Panc1 (cell line): ENCODE results near the gene EOGT. TPM values are rescaled to one million over a fixed set of nuclear protein-coding genes. Genes with fewer than 3 reads are reported as not detected.

Experiments used
- ATAC-seq: fragments of 200-7000 bp; cut with Tn5 transposase; 2 replicates; pipeline ENCODE4 v1.9.1; 2020; ENCODE audit warnings: mild to moderate bottlenecking, moderate library complexity
- BruUV-seq: library from RNA; stranded (reverse); fragments of 400-500 nt; replicated peaks from 2 replicates; lab custom pipeline; 2021; lab: Mats Ljungman, UMichigan
- CTCF ChIA-PET: fragments of 300-600 bp; sonication (Branson Sonifier 250); formaldehyde crosslinking; loops from one replicate; lab custom pipeline; 2022; ENCODE audit warnings: antibody characterized with exemption; lab: Charles Lee
- POLR2A ChIA-PET: fragments of 300-600 bp; sonication (Branson Sonifier 250); formaldehyde crosslinking; loops from one replicate; lab custom pipeline; 2022; ENCODE audit warnings: antibody characterized with exemption; lab: Charles Lee
- DNase-seq: peaks from one replicate; pipeline ENCODE4 v3.0.0-alpha.2; 2010; ENCODE audit warnings: low read depth, low spot score
- H3K27ac ChIP-seq: 2 replicates; pipeline ENCODE4 v1.5.1; 2011; ENCODE audit warnings: mild to moderate bottlenecking, low read length, inconsistent platforms
- H3K27me3 ChIP-seq: fragments of 200-500 bp; sonication (Bioruptor generic); 2 replicates; pipeline ENCODE4 v1.6.0; 2014; ENCODE audit warnings: low read length, inconsistent platforms; ENCODE audit not compliant: control insufficient read depth, insufficient read depth
- H3K36me3 ChIP-seq: fragments of 200-500 bp; sonication (Bioruptor generic); 2 replicates; pipeline ENCODE4 v1.5.1; 2014; ENCODE audit warnings: inconsistent platforms, mild to moderate bottlenecking, low read length, moderate library complexity; ENCODE audit not compliant: control insufficient read depth, insufficient read depth
- H3K4me1 ChIP-seq: 2 replicates; pipeline ENCODE4 v1.5.1; 2011; ENCODE audit warnings: inconsistent platforms, mild to moderate bottlenecking, low read length, moderate library complexity; ENCODE audit not compliant: control insufficient read depth, insufficient read depth
- H3K4me3 ChIP-seq, 2 experiments: 2 replicates each; pipeline ENCODE4 v1.5.1; 2011 to 2012; ENCODE audit warnings: low read depth in 2 of 2, low read length in 2 of 2, mild to moderate bottlenecking in 2 of 2, inconsistent platforms in 1 of 2, moderate library complexity in 1 of 2
- H3K9me3 ChIP-seq: fragments of 200-500 bp; sonication (Bioruptor generic); 2 replicates; pipeline ENCODE4 v1.5.1; 2014; ENCODE audit warnings: low read depth, mild to moderate bottlenecking, inconsistent platforms, low read length, moderate library complexity; ENCODE audit not compliant: control insufficient read depth, insufficient read depth
- CTCF ChIP-seq: fragments of 450-650 bp; IDR thresholded peaks from 2 replicates; pipeline ENCODE4 v1.5.1; 2017; ENCODE audit warnings: mild to moderate bottlenecking
- POLR2AphosphoS5 ChIP-seq: IDR thresholded peaks from 2 replicates; pipeline ENCODE4 v1.6.1; 2012; ENCODE audit warnings: mild to moderate bottlenecking, low read depth, low read length, moderate library complexity
- REST ChIP-seq, 2 experiments: IDR thresholded peaks; 2 replicates each; pipeline ENCODE4 v1.6.1; 2011 to 2012; ENCODE audit warnings: low read depth in 2 of 2, control low read depth in 1 of 2, low read length in 1 of 2, mild to moderate bottlenecking in 1 of 2, moderate library complexity in 1 of 2; ENCODE audit not compliant: insufficient read depth in 1 of 2
- SIN3A ChIP-seq: IDR thresholded peaks from 2 replicates; pipeline ENCODE4 v1.6.1; 2012; ENCODE audit warnings: low read depth, mild to moderate bottlenecking, low read length, moderate library complexity, borderline replicate concordance; ENCODE audit not compliant: insufficient read depth
- TCF7L2 ChIP-seq: IDR thresholded peaks from 2 replicates; pipeline ENCODE4 v1.6.1; 2011; ENCODE audit warnings: mild to moderate bottlenecking, low read depth, low read length, inconsistent platforms
- in situ Hi-C: cut with HindIII; loops from 2 replicates; pipeline ENCODE4 v1.10.0; 2016; ENCODE audit warnings: low sequenced_read_pairs, low pct_unique_long_range_greater_than_20kb
- intact Hi-C: fragments of 100-400 bp; cut with micrococcal nuclease; formaldehyde crosslinking; loops from one replicate; pipeline ENCODE4 v1.10.0; 2022; ENCODE audit not compliant: unreplicated experiment
- total RNA-seq: library from RNA; stranded (reverse); gene quantifications from one replicate; pipeline ENCODE4 v1.2.1, GENCODE V29; 2021; ENCODE audit not compliant: unreplicated experiment

EOGT gene
- total RNA-seq, 1 experiment from 2014 or later = 29.1 TPM

- H3K36me3 ChIP-seq = no peaks in the 10 kb centered on the region
- ChIA-PET POLR2A (interaction anchor here (0.6 kb wide), 1 partner anchor 315 kb away, joined by 3 read pairs; no protein-coding TSS in a partner anchor), CTCF (no interaction called here)
- no peak overlapping the region for H3K4me3 ChIP-seq
- in situ Hi-C loops (no loop called here), intact Hi-C loops (no loop called here)
- no peak overlapping the region for H3K27ac ChIP-seq
- TF ChIP-seq SIN3A (no peak), CTCF (no peak), REST (IDR thresholded peaks at IDR 0.05; ENCODE audit: insufficient read depth in 1 of 2, low read depth in 2 of 2, low read length in 1 of 2) (no peak), TCF7L2 (no peak), POLR2AphosphoS5 (no peak)
- no peaks in the 10 kb centered on the region for H3K27me3 ChIP-seq
- BruUV-seq = no TSS peak
- ATAC-seq (no peak), DNase-seq (no peak)
- H3K4me1 ChIP-seq = no peaks in the 10 kb centered on the region
- no peaks in the 10 kb centered on the region for H3K9me3 ChIP-seq
These were observed 72.4 kb downstream of the EOGT start for GRCh38 chr3:68941055-68941454.

- Histone ChIP-seq H3K9me3 (no peaks in the 10 kb centered on the region), H3K27me3 (peaks cover 20% of the 10 kb centered on the region), H3K4me1 (no peaks in the 10 kb centered on the region), H3K4me3 (no peak overlapping the region), H3K27ac (no peak overlapping the region), H3K36me3 (no peaks in the 10 kb centered on the region)
- POLR2A ChIA-PET = no interaction called here
- no peak for TF ChIP-seq POLR2AphosphoS5
- TF ChIP-seq CTCF = no peak
- no peak for TF ChIP-seq REST (IDR thresholded peaks at IDR 0.05; ENCODE audit: insufficient read depth in 1 of 2, low read depth in 2 of 2, low read length in 1 of 2)
- no peak for TF ChIP-seq SIN3A
- no peak for TF ChIP-seq TCF7L2
- CTCF ChIA-PET = no interaction called here
- no peak for ATAC-seq
- intact Hi-C loops (no loop called here), in situ Hi-C loops (no loop called here)
- no peak for DNase-seq
- BruUV-seq = no TSS peak
These were observed 76.6 kb downstream of the EOGT start for GRCh38 chr3:68936856-68937255.
